NCI-H774 (cell line): ENCODE measurements around the gene CCNY.
"Not testable (repeated sequence)": the region's sequence is repeated elsewhere in the genome, so short reads cannot be mapped to it uniquely, and the experiment has no call there.

ENCODE experiments used
- DNase-seq: peaks from one replicate; lab custom pipeline; 2025; lab: John Stamatoyannopoulos, UW

Gene CCNY

GRCh38 chr10:35520996-35521395 is 184.7 kb downstream of the CCNY start:
- no peak for DNase-seq

- no peak for DNase-seq
These were observed 187.4 kb downstream of the CCNY start for GRCh38 chr10:35523670-35524225.

GRCh38 chr10:35526746-35527145 is 190.4 kb downstream of the CCNY start:
- no peak for DNase-seq

- DNase-seq, result no peak
These were observed 195.8 kb downstream of the CCNY start for GRCh38 chr10:35532141-35532540.

GRCh38 chr10:35533565-35533964 is 197.3 kb downstream of the CCNY start:
- DNase-seq, result peak; percentile 51

- no peak for DNase-seq
These were observed 198.8 kb downstream of the CCNY start for GRCh38 chr10:35535136-35535535.

GRCh38 chr10:35536789-35537188 is 200.5 kb downstream of the CCNY start:
- DNase-seq, result no peak

- not testable (repeated sequence) for DNase-seq
These were observed 201.6 kb downstream of the CCNY start for GRCh38 chr10:35537925-35538324.

GRCh38 chr10:35540296-35541164 is 204.2 kb downstream of the CCNY start:
- no peak for DNase-seq

GRCh38 chr10:35541720-35542119 is 205.4 kb downstream of the CCNY start:
- DNase-seq, result no peak

- DNase-seq, result no peak
These were observed 206.0 kb downstream of the CCNY start for GRCh38 chr10:35542303-35542702.

- DNase-seq, result no peak
These were observed 208.9 kb downstream of the CCNY start for GRCh38 chr10:35545079-35545657.

GRCh38 chr10:35545878-35546590 is 209.7 kb downstream of the CCNY start:
- no peak for DNase-seq

- DNase-seq, result no peak
These were observed 210.5 kb downstream of the CCNY start for GRCh38 chr10:35546824-35547225.

GRCh38 chr10:35552650-35553342 is 216.5 kb downstream of the CCNY start:
- DNase-seq, result no peak

GRCh38 chr10:35554036-35554435 is 217.7 kb downstream of the CCNY start:
- DNase-seq, result no peak

GRCh38 chr10:35554461-35555056 is 218.2 kb downstream of the CCNY start:
- no peak for DNase-seq

- no peak for DNase-seq
These were observed 219.9 kb downstream of the CCNY start for GRCh38 chr10:35555962-35556930.

- DNase-seq, result no peak
These were observed 222.0 kb downstream of the CCNY start for GRCh38 chr10:35558276-35558675.

GRCh38 chr10:35559416-35559815 is 223.1 kb downstream of the CCNY start:
- DNase-seq, result no peak
